WTC11 (cell line): Measurements from ENCODE around the gene CLIP2. TPM values are rescaled to one million over a fixed set of nuclear protein-coding genes. Genes with fewer than 3 reads are reported as not detected.

Experiments
- ATAC-seq: fragments of 200-7000 bp; cut with Tn5 transposase; 2 replicates; pipeline ENCODE4 v1.10.0; 2021; ENCODE audit warnings: mild to moderate bottlenecking, moderate library complexity
- CTCF ChIA-PET: fragments of 300-600 bp; sonication (Branson Sonifier 250); formaldehyde crosslinking; loops from one replicate; lab custom pipeline; 2021; ENCODE audit warnings: antibody characterized with exemption; lab: Charles Lee
- POLR2A ChIA-PET: fragments of 350-600 bp; sonication (Branson Sonifier 250); formaldehyde crosslinking; loops from one replicate; lab custom pipeline; 2021; ENCODE audit warnings: antibody characterized with exemption; lab: Charles Lee
- DNase-seq: peaks from one replicate; pipeline ENCODE4 v3.0.0; 2021; ENCODE audit warnings: low spot score
- H3K27ac Mint-ChIP-seq: 2 replicates; pipeline ENCODE4 v1.8.0; 2021; ENCODE audit warnings: mixed read lengths
- H3K27me3 Mint-ChIP-seq: 2 replicates; pipeline ENCODE4 v1.8.0; 2021; ENCODE audit warnings: low read depth, mild to moderate bottlenecking, moderate library complexity, mixed read lengths
- H3K36me3 Mint-ChIP-seq: 2 replicates; pipeline ENCODE4 v1.8.0; 2021; ENCODE audit warnings: mixed read lengths
- H3K4me1 Mint-ChIP-seq: 2 replicates; pipeline ENCODE4 v1.8.0; 2022; ENCODE audit warnings: mixed read lengths
- H3K4me3 Mint-ChIP-seq: 2 replicates; pipeline ENCODE4 v1.8.0; 2021; ENCODE audit warnings: mild to moderate bottlenecking, moderate library complexity, mixed read lengths
- H3K9me3 Mint-ChIP-seq: 2 replicates; pipeline ENCODE4 v1.8.0; 2021; ENCODE audit warnings: mixed read lengths
- EMX1 ChIP-seq: fragments of 250-450 bp; sonication (Bioruptor Pico); IDR thresholded peaks from 2 replicates; pipeline ENCODE4 v1.8.0; 2021; ENCODE audit warnings: mild to moderate bottlenecking
- ESRRA ChIP-seq: sonication (generic); formaldehyde crosslinking; IDR thresholded peaks from 2 replicates; pipeline ENCODE4 v1.8.1; 2022; ENCODE audit warnings: mild to moderate bottlenecking, missing genetic modification reagents, borderline replicate concordance
- GRHL2 ChIP-seq: fragments of 250-450 bp; sonication (Bioruptor Pico); IDR thresholded peaks from 2 replicates; pipeline ENCODE4 v1.8.0; 2022; ENCODE audit warnings: mild to moderate bottlenecking, moderate library complexity; ENCODE audit not compliant: insufficient replicate concordance, severe bottlenecking
- GTF2I ChIP-seq: fragments of 250-450 bp; sonication (Bioruptor Pico); conservative IDR thresholded peaks from 2 replicates; pipeline ENCODE4 v1.4.0; 2021; ENCODE audit warnings: mild to moderate bottlenecking
- HMGA2 ChIP-seq: fragments of 250-450 bp; sonication (Bioruptor Pico); IDR thresholded peaks from 2 replicates; pipeline ENCODE4 v1.4.0; 2021; ENCODE audit warnings: mild to moderate bottlenecking, moderate library complexity
- NFE2L1 ChIP-seq: sonication (generic); formaldehyde crosslinking; IDR thresholded peaks from 2 replicates; pipeline ENCODE4 v1.8.1; 2023; ENCODE audit warnings: missing genetic modification reagents
- NFYB ChIP-seq: sonication (generic); formaldehyde crosslinking; conservative IDR thresholded peaks from 2 replicates; pipeline ENCODE4 v1.8.0; 2022; ENCODE audit warnings: low read depth, missing genetic modification reagents
- NR2C2 ChIP-seq: sonication (generic); formaldehyde crosslinking; IDR thresholded peaks from 2 replicates; pipeline ENCODE4 v1.8.0; 2022; ENCODE audit warnings: mild to moderate bottlenecking, missing genetic modification reagents
- PRRX2 ChIP-seq: fragments of 250-450 bp; sonication (Bioruptor Pico); IDR thresholded peaks from 2 replicates; pipeline ENCODE4 v1.8.0; 2021; ENCODE audit warnings: mild to moderate bottlenecking
- TCF7 ChIP-seq: sonication (generic); formaldehyde crosslinking; IDR thresholded peaks from 2 replicates; pipeline ENCODE4 v1.8.0; 2022; ENCODE audit warnings: mild to moderate bottlenecking, low read depth, missing genetic modification reagents, moderate library complexity
- TEAD4 ChIP-seq: sonication (generic); formaldehyde crosslinking; IDR thresholded peaks from 2 replicates; pipeline ENCODE4 v1.8.0; 2022; ENCODE audit warnings: mild to moderate bottlenecking, missing genetic modification reagents
- USF1 ChIP-seq: sonication (generic); formaldehyde crosslinking; IDR thresholded peaks from 2 replicates; pipeline ENCODE4 v1.8.0; 2022; ENCODE audit warnings: mild to moderate bottlenecking, missing genetic modification reagents
- USF2 ChIP-seq: sonication (generic); formaldehyde crosslinking; IDR thresholded peaks from 2 replicates; pipeline ENCODE4 v1.8.1; 2023; ENCODE audit warnings: mild to moderate bottlenecking, missing genetic modification reagents, moderate library complexity
- ZNF138 ChIP-seq: sonication (generic); formaldehyde crosslinking; conservative IDR thresholded peaks from 2 replicates; pipeline ENCODE4 v1.8.1; 2022; ENCODE audit warnings: mild to moderate bottlenecking, moderate library complexity, missing genetic modification reagents
- ZNF263 ChIP-seq: sonication (generic); formaldehyde crosslinking; IDR thresholded peaks from 2 replicates; pipeline ENCODE4 v1.8.1; 2022; ENCODE audit warnings: low read depth, mild to moderate bottlenecking, moderate library complexity, missing genetic modification reagents
- ZNF317 ChIP-seq: sonication (generic); formaldehyde crosslinking; IDR thresholded peaks from 2 replicates; pipeline ENCODE4 v1.8.1; 2023; ENCODE audit warnings: low read depth, mild to moderate bottlenecking, moderate library complexity, missing genetic modification reagents, borderline replicate concordance
- ZNF396 ChIP-seq: fragments of 250-450 bp; sonication (Bioruptor Pico); IDR thresholded peaks from 2 replicates; pipeline ENCODE4 v1.8.0; 2021; ENCODE audit warnings: mild to moderate bottlenecking, moderate library complexity, borderline replicate concordance
- total RNA-seq: library from RNA; stranded (reverse); gene quantifications from 3 replicates; pipeline ENCODE4 v1.2.3, GENCODE V29; 2021
- TF ChIP-seq, protein P1 (sequence below): fragments of 250-450 bp; sonication (Bioruptor Pico); IDR thresholded peaks from 2 replicates; pipeline ENCODE4 v2.1.2; 2022; ENCODE audit warnings: mild to moderate bottlenecking, moderate library complexity
- TF ChIP-seq, protein P2 (sequence below): sonication (generic); formaldehyde crosslinking; IDR thresholded peaks from 2 replicates; pipeline ENCODE4 v1.8.1; 2022; ENCODE audit warnings: mild to moderate bottlenecking, moderate library complexity, missing genetic modification reagents

CLIP2 gene
- total RNA-seq, 1 experiment from 2014 or later = 48.1 TPM

DNA sequence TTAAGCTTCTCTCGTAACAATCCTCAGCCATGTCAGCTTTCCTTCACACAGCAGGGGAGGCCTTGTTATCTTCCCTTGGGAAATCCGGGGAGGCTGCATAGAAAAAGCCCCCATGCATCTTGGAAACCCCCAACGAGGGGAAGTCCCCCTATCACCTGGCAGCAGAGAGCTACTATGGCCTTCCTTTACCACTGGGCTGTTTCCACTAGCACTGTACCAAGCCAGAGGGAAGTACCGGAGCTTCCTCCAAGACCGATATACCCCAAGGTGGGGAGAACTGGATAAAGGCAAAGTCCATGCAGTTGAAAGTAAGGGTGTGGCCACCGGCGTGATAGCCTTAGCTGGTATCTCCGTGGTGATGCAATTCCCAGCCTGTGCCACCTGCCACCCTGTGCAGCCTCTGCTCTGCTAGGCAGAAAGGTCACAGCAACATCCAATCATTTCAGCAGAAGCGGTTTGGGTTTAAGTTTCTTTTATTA is 4.4 kb upstream of the CLIP2 start:
- no peak for TF ChIP-seq ESRRA
- CTCF ChIA-PET = interaction anchor here (0.8 to 7.8 kb wide), 8 partner anchors 9 to 121 kb away, joined by 3 to 108 read pairs (median 6); no protein-coding TSS in a partner anchor
- Mint-ChIP-seq H3K4me3 (no peak overlapping the region), H3K9me3 (no peaks in the 10 kb centered on the region), H3K36me3 (no peaks in the 10 kb centered on the region), H3K27ac (0 out of 2 replicates have a peak overlapping the region, but pooled peaks have one; percentile 36), H3K4me1 (peaks cover 41% of the 10 kb centered on the region), H3K27me3 (peaks cover 2% of the 10 kb centered on the region)
- POLR2A ChIA-PET = interaction anchor here (0.6 to 1.0 kb wide), 3 partner anchors 12 to 44 kb away, joined by 3 to 5 read pairs (median 3); no protein-coding TSS in a partner anchor
- ATAC-seq (peak; percentile 12), DNase-seq (no peak)

DNA sequence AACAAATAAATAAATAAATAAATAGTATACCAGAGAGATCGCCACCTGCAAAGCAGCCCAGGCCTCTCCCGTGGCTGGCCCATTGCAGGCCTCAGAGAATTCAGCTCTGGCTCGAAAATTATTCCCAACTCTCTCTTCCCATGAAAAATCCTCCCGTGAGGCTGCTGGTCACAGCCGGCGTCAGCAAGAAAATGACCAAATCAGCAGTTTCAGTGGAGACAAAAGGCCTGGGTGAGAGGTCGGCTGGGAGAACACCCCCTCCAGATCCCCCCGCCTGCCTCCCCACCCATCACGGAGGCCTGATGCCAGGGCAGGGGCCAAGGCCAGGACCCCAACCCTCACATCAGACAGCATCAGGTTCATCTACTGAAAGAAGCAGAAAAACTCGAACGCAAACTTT is 3.1 kb upstream of the CLIP2 start:
- Mint-ChIP-seq H3K9me3 (no peaks in the 10 kb centered on the region), H3K36me3 (no peaks in the 10 kb centered on the region), H3K27ac (no peak overlapping the region), H3K4me1 (peaks cover 34% of the 10 kb centered on the region), H3K27me3 (peaks cover 5% of the 10 kb centered on the region), H3K4me3 (no peak overlapping the region)
- ChIA-PET POLR2A (interaction anchor here (1.0 kb wide), 1 partner anchor 79 kb away, joined by 4 read pairs; no protein-coding TSS in a partner anchor), CTCF (interaction anchor here (0.5 to 7.8 kb wide), 6 partner anchors 10 to 164 kb away, joined by 3 to 108 read pairs (median 12); no protein-coding TSS in a partner anchor)
- TF ChIP-seq GTF2I (no peak), NFYB (CRISPR knock-in tag) (no peak), ZNF396 (no peak), ZNF317 (CRISPR knock-in tag) (no peak), NR2C2 (CRISPR knock-in tag) (no peak), TEAD4 (CRISPR knock-in tag) (no peak), EMX1 (CRISPR knock-in tag) (no peak), ZNF263 (CRISPR knock-in tag) (no peak), TCF7 (no peak), USF1 (no peak), USF2 (CRISPR knock-in tag) (no peak), ZNF138 (CRISPR knock-in tag) (no peak), PRRX2 (CRISPR knock-in tag) (no peak), NFE2L1 (CRISPR knock-in tag) (no peak), HMGA2 (CRISPR knock-in tag) (no peak), GRHL2 (CRISPR knock-in tag) (no peak)
- TF ChIP-seq, protein P1, sequence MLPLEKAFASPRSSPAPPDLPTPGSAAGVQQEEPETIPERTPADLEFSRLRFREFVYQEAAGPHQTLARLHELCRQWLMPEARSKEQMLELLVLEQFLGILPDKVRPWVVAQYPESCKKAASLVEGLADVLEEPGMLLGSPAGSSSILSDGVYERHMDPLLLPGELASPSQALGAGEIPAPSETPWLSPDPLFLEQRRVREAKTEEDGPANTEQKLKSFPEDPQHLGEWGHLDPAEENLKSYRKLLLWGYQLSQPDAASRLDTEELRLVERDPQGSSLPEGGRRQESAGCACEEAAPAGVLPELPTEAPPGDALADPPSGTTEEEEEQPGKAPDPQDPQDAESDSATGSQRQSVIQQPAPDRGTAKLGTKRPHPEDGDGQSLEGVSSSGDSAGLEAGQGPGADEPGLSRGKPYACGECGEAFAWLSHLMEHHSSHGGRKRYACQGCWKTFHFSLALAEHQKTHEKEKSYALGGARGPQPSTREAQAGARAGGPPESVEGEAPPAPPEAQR (CRISPR knock-in tag) = no peak
- TF ChIP-seq, protein P2, sequence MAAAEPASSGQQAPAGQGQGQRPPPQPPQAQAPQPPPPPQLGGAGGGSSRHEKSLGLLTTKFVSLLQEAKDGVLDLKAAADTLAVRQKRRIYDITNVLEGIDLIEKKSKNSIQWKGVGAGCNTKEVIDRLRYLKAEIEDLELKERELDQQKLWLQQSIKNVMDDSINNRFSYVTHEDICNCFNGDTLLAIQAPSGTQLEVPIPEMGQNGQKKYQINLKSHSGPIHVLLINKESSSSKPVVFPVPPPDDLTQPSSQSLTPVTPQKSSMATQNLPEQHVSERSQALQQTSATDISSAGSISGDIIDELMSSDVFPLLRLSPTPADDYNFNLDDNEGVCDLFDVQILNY (CRISPR knock-in tag) = no peak
- ATAC-seq = no peak
- DNase-seq = no peak
